Mononuclear cell (primary cell): ENCODE measurements around the gene ACP4. TPM values are rescaled to one million over a fixed set of nuclear protein-coding genes. Genes with fewer than 3 reads are reported as not detected.

Source experiments
- H3K27me3 ChIP-seq: 2 replicates; pipeline ENCODE4 v1.6.0; 2011; ENCODE audit warnings: low read length, control low read depth; ENCODE audit not compliant: insufficient read depth
- H3K4me1 ChIP-seq: 2 replicates; pipeline ENCODE4 v1.5.1; 2011; ENCODE audit warnings: mild to moderate bottlenecking, low read length, control low read depth; ENCODE audit not compliant: insufficient read depth
- H3K4me3 ChIP-seq: 2 replicates; pipeline ENCODE4 v1.5.1; 2011; ENCODE audit warnings: mild to moderate bottlenecking, low read length, moderate library complexity
- H3K9me3 ChIP-seq: 2 replicates; pipeline ENCODE4 v1.5.1; 2011; ENCODE audit warnings: low read depth, mild to moderate bottlenecking, control low read depth, low read length
- total RNA-seq: library from RNA; depleted of rRNA; stranded (reverse); fragments of >200 nt; gene quantifications from one replicate; pipeline ENCODE4 v1.2.3, GENCODE V29; 2012

The ACP4 gene
- total RNA-seq, 1 donor, result not detected

DNA sequence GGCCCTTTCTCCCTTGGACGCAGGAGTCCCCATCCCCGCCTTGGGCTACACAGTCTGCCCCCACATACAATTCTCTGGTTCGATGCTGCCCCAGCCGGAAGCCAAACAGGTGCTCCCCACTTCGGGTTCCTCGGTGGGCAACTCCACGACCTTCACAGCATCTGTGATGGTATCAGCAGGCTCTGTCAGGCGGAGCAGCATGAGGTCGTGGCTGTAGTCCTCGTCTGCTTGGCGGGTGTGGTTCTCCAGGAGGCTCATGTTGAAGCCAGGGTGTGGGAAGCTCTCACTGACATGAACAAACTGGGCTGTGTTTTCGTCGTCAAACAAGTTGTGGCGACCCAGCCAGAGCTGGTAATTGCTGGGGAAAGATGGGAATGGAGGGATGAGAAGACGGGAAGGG is 29.9 kb downstream of the ACP4 start:
- H3K4me1 ChIP-seq, result peaks cover 13% of the 10 kb centered on the region
- no peaks in the 10 kb centered on the region for H3K9me3 ChIP-seq
- no peak overlapping the region for H3K4me3 ChIP-seq
- H3K27me3 ChIP-seq, result peaks cover 17% of the 10 kb centered on the region

DNA sequence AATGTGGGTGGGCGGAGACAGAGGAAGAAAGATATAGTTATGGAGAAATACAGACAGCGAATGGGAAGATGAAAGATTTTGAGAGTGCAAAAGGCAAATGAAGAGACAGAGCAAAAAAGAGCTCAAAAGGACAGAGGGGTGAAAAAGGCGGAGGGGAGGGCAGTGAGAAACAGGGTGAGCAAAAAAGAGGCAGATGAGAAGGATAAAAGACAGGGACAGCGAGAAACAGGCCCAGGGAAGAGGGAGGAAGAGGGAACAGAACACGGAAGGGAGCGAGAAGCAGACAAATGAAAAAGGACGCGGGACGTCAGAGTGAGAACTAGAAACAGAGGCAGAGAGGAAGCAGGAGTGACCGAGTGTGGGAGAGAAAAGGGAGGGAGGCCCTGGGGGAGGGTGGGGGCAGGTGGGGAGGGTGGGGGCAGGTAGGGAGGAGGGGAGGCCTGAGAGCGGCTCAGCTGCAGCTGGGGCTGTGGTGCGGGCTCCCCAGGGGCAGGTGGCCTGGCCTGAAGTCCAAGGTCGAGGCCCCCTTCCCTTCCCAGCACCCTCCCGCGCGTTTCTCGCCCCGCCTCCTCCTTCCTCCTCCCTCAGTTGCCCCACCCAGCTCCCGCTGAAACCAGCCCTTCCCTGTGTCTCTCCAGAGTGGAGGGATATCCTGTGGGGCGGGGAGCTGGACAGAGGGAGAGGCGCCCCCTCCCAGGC is 30.5 kb downstream of the ACP4 start:
- H3K4me1 ChIP-seq, result peaks cover 13% of the 10 kb centered on the region
- peaks cover 15% of the 10 kb centered on the region for H3K27me3 ChIP-seq
- H3K4me3 ChIP-seq, result no peak overlapping the region
- H3K9me3 ChIP-seq, result no peaks in the 10 kb centered on the region

DNA sequence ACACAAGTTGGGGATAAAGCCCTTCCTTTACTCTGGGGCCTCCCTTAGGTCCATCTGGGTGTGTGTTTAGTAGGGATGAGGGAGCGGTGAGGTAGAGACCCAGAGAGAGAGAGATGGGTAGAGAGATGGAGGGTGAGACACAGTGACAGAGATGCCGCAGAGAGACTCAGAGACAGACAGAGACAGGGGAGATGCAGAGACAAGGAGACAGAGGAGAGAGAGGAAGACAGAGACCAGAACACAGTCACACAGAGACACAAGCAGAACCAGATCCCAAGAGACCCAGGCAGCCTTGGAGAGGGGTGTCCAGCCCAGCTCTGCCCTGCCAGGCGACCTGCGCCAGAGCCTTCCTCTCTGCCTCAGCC is 31.0 kb downstream of the ACP4 start:
- Histone ChIP-seq H3K27me3 (peaks cover 15% of the 10 kb centered on the region), H3K4me3 (no peak overlapping the region), H3K9me3 (no peaks in the 10 kb centered on the region), H3K4me1 (peaks cover 13% of the 10 kb centered on the region)

DNA sequence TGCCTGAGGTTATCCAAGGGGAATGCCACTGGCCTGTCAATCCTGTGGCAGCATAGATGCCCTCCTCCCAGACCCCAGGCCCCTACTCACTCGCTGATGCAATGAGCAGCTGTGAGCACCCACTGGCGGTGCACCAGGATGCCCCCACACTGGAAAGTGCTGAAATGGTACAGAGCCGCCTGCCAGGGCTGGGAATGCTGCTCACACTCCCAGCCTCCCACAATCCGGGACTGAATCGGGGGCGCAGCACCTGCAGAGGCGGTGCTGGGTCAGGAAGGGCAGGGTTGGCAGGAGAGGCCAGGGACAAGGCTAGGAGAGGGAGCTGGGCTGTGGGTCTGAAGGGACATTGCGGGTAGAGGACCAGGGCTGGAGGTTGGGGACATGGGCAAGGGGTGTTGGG is 31.4 kb downstream of the ACP4 start:
- H3K9me3 ChIP-seq, result no peaks in the 10 kb centered on the region
- peaks cover 15% of the 10 kb centered on the region for H3K27me3 ChIP-seq
- peaks cover 13% of the 10 kb centered on the region for H3K4me1 ChIP-seq
- H3K4me3 ChIP-seq, result no peak overlapping the region

DNA sequence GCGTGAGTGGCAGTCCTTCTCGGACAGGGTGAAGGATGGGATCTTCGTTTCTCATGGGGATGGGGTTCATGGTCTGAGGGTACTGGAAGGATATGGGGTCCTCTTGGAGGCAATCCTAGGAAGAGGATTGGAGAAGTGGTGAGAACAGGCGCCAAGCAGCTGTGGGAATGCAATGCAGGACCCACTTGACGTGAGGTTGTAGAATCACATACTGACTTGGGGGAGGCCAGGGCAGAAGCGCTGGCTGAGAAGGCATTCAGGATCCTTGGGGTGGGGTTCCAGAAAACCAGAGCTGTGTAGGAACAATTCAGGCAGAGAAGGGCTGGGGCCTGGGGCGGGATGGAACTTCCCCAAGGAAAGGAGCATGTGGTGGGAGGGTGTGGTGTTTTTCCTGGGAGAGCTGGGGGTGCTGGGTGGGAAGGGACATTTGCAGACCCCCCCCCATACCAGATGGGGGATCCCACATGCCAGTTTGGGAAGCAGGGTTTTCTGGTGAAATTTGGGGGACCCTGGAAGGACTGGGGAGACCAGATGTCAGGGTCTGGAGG is 32.5 kb downstream of the ACP4 start:
- H3K27me3 ChIP-seq, result peaks cover 11% of the 10 kb centered on the region
- H3K9me3 ChIP-seq, result no peaks in the 10 kb centered on the region
- no peak overlapping the region for H3K4me3 ChIP-seq
- H3K4me1 ChIP-seq, result peaks cover 13% of the 10 kb centered on the region

DNA sequence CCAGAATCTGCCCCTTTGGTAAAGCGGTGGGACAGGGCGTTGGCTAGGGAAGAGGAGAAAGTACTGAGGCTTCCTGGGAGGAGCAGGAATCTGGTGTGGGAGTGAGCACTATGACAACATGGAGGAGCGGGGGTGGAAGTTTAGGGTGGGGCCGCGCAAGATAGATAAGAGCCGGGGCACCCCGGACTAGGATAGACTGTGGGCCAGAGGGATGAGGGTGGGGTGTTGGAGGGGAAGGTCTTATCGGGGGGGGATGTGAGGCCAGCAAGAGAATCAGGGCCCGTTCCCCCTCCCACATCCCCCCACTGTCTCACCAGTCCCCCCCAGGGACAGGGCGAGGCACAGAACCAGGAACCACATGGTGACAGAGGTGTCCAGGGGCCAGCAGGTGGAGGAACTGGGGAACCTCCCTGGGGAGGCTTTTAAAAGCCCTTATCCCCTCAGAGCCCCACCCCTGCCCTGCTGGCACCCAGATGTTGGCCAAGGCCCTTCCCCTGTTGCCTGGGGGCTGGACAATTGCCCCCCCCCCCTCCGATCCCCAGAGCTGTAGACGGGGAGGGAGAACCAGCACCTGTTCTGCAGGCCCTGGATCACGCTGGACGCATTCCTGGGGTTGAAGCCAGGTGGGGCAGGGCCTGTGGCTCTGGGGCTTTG is 33.3 kb downstream of the ACP4 start, which contains the start of gene KLK1:
TSS of gene KLK1 (minus strand) at position 399 of the 654 bp plus-strand sequence. CDS start at position 360, 39 bp downstream.
- Histone ChIP-seq H3K9me3 (no peaks in the 10 kb centered on the region), H3K4me1 (peaks cover 8% of the 10 kb centered on the region), H3K4me3 (no peak within 1 kb of the TSS), H3K27me3 (peaks cover 8% of the 10 kb centered on the region)

DNA sequence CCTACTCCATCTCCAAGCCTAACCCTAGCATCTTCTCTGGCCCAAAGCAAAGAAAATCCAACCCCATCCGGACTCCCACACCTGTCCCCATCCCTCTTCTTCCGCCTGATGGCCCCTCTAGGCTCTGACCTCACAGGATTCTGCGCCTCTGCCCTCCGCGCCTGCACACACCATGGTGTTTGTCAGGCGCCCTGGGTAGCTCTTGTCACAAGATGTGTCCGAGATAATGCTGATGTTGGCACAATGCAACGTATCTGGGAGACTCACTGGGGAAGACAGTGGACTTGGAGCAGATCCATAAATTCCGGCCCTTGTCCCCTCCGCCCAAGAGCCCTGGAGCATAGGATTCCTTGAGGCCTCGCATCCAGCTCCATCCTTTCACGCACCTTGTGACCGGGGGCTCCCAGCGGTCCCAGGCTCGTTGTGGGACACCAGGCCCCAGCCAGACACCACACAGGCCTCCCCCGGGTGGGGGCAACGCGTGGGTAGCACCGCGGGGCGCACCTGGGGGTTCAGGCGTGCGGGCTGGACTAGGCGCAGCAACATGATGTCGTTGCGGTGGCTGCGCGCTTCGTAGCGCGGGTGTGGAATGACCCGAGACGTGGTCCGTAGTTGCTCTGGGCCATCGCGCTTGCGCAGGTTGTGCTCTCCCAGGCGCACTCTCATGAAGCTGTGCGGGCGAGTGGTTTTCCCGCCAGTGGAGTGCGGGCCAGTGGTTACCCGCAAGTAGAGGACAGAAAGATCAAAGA is 36.5 kb downstream of the ACP4 start:
- Histone ChIP-seq H3K4me1 (no peaks in the 10 kb centered on the region), H3K4me3 (no peak overlapping the region), H3K27me3 (no peaks in the 10 kb centered on the region), H3K9me3 (no peaks in the 10 kb centered on the region)

DNA sequence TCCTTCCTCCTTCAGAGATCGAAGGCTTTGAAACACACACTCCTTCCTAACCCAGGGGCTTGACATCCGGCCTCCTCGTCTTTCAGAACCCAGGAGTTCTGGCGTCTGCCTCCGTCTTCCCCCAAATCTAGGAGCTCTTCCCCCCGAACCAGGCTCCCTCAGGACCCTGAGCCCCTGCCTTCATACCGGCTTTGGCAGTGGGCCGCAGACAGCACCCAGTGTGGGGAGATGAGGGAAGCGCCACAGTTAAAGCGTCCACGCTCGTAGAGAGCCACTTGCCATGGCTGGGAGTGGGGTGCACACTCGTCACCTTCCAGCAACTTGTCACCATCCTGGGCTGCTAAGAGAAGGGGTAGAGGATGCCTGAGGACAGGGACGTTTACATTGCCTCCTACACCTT is 37.3 kb downstream of the ACP4 start:
- H3K9me3 ChIP-seq, result no peaks in the 10 kb centered on the region
- no peak overlapping the region for H3K4me3 ChIP-seq
- no peaks in the 10 kb centered on the region for H3K27me3 ChIP-seq
- H3K4me1 ChIP-seq, result no peaks in the 10 kb centered on the region

DNA sequence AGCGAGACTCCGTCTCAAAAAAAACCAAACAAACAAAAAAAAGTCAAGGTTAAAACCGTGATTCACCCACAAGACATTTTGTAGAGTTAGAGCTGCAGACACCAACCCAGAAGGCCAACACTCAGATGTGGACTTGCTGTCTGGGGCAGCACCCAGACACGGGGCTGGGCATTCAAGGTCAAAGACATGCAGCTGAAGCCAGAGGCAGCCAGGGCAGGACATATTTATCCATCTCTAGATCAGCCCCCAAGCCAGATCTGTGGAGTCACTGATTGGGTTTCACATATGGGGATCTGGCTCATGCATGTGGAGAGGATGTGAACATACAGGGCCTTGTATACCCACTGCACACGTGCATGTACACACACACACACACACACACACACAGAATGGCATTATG is 39.6 kb downstream of the ACP4 start:
- no peak overlapping the region for H3K4me3 ChIP-seq
- no peaks in the 10 kb centered on the region for H3K9me3 ChIP-seq
- H3K4me1 ChIP-seq, result no peaks in the 10 kb centered on the region
- peaks cover 3% of the 10 kb centered on the region for H3K27me3 ChIP-seq

DNA sequence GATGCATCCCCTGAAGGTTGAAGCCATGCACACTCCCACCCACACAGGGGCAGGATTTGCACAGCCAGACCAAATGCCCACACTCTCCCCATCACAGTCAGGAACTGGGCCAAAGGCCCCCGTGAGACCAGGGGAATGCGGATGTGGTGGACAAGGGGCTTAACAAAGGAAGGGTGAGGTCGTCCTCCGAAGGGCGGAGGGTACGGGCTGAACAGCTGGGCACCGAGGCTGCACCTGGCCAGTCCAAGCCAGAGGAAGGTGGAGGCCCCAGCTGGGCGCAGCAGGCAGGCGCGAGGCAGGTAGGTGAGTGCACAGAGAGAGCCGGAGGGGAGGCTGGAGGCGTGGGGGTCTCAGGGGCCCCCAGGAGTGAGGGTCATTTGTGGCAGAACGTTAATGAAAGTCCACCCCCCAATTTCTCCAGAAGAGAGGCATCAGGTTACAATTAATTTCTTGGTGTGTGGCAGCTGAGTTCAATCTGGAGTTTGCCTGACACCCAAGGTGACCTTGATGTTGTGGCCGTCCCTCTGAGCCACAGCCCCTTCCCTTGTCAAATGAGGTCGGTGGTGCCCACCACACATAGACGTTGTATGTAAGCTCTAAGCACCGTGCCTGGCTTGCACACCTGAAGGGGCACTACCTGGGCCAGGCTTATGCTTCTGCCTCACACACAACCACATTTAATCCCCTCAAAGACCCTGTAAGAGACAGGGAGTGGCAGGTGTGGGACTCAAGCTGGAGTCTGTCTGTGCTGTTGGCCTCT is 40.2 kb downstream of the ACP4 start:
- H3K4me1 ChIP-seq, result peaks cover 2% of the 10 kb centered on the region
- peaks cover 9% of the 10 kb centered on the region for H3K27me3 ChIP-seq
- no peaks in the 10 kb centered on the region for H3K9me3 ChIP-seq
- H3K4me3 ChIP-seq, result no peak overlapping the region

DNA sequence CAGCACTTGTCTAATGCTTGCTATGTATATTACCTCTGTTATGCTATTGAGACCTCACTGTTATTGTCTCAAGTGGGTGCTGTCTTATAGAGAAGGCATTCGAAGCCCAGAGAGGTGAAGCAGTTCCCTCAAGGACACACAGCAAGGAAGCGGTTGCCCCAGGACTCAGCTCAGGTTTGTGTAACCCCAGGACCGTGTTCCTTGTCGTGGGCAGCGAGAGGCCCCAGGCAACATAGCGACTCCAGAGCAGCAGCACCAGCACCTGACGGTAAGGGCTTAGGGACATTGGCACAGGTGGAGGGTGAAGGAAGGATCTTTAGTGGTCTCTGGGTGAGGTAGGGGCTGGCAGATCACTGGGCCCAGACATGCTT is 40.8 kb downstream of the ACP4 start:
- no peaks in the 10 kb centered on the region for H3K9me3 ChIP-seq
- peaks cover 11% of the 10 kb centered on the region for H3K27me3 ChIP-seq
- no peak overlapping the region for H3K4me3 ChIP-seq
- peaks cover 6% of the 10 kb centered on the region for H3K4me1 ChIP-seq

DNA sequence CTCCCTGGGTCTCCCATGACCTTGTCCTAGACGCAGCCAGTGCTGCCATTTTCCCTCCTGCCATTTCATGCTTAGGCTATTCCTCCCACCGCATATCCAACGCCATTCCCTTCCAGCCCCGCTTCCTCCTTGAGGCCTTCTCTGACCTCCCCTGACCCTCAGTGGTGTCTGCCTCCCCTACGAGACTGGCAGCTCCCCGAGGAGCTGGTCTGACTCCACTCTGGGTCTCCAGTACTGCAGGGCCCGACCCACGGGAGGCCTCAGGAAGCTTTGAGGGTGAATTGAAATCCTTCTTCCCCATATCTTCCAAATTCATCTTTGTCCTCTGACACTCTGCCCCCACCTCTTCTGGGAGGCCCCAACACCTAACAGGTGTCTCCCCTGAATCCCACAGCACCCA is 42.5 kb downstream of the ACP4 start:
- H3K4me1 ChIP-seq, result peaks cover 6% of the 10 kb centered on the region
- no peaks in the 10 kb centered on the region for H3K9me3 ChIP-seq
- H3K27me3 ChIP-seq, result peaks cover 19% of the 10 kb centered on the region
- no peak overlapping the region for H3K4me3 ChIP-seq

DNA sequence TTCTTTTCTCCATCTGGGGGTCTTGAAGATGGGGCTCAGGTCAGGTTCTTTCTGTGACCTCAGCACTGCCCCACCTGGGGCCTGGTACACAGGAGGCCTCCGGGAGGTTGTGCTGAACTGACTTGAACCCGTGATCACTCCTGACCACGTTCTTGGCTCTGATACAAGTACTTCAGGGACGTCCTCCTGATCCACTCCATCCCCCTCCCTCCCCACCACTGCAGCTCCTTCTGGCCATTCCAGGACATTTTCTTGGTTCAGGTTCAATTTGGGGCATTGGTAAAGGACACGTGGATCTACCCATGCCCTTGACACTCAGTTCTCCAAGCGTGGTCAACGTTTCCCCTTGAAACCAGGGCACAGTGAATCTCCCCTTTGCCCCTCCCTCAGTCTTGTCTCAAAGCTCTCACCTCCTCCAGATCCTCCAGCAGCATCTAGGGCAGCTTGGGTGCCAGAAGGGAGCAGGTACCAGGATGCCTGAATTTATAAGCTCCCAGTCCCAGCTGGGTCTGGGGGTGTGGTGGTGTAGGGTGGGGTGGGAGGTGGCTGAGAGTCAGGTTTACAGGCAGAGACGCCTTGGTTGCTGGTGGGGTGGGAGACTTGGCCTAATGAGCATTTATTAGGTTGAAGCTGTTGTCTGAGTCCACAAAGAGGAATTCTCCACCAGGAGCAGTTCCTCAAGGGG is 43.0 kb downstream of the ACP4 start, which contains the start of gene KLK15:
TSS of gene KLK15 (minus strand) at position 458 of the 685 bp plus-strand sequence. CDS start 2,082 bp downstream, outside the sequence.
- Histone ChIP-seq H3K27me3 (peaks cover 19% of the 10 kb centered on the region), H3K9me3 (no peaks in the 10 kb centered on the region), H3K4me3 (no peak within 1 kb of the TSS), H3K4me1 (peaks cover 6% of the 10 kb centered on the region)

DNA sequence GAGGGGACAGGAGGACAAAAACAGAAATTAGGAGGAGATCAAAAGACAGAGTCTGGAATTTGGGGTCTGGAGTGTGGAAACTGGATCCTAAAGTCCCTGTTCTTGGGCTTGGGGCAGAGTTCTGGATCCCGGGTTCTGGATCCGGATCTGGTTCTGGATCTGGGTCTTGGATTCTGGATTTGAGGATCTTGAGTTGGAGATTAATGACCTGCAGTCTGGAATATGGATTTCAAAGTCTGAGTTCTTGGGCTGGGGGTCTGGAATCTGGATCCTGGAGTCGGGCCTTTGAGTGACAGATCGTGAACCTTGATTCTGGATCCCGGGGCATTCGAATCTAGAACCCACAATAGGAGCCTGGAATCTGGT is 43.6 kb downstream of the ACP4 start:
- H3K27me3 ChIP-seq, result peaks cover 19% of the 10 kb centered on the region
- peaks cover 6% of the 10 kb centered on the region for H3K4me1 ChIP-seq
- no peak overlapping the region for H3K4me3 ChIP-seq
- H3K9me3 ChIP-seq, result no peaks in the 10 kb centered on the region
